ENCODE results near the gene PRAMEF17.
"Not testable (repeated sequence)": the region's sequence is repeated elsewhere in the genome, so short reads cannot be mapped to it uniquely, and the experiment has no call there.

Gene PRAMEF17, protein sequence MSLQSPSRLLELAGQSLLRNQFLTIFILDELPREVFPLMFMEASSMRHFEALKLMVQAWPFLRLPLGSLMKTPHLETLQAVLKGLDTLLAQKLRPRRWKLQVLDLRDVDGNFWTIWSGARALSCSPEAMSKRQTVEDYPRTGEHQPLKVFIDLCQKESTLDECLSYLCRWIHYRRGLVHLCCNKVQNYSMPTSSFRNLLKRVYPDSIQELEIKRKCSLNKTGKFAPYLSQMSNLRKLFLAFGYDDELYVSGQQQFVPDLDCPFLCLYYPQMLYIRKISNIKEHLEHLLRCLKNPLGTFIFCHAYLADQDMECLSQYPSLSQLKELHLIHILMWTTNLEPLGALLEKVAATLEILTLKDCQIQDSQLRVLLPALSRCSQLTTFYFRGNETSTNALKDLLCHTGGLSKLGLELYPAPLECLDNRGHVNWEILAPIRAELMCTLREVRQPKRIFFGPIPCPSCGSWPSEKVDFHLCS

DNA sequence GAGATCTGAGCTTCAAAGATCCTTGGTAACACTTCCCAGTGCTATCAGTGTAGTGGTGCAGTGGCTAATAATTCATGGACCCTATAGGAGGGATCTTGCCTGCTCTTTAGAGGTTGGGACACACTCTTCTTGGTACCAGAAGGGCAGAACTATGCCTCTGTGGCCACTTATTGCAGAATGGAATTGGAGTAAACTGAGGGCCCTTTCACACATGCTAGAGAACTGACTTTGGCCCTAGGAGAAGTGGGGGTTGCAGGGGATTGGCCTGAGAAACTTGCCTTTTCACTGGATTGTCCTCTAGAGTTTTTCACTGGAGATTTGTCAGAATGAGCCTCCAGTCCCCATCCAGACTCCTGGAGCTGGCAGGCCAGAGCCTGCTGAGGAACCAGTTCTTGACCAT lies at the start of gene PRAMEF17:
Gene PRAMEF17, plus strand, starts transcription at position 301 of the 400 bp plus-strand sequence. Its CDS starts 26 bp downstream, at position 327.
- DNase-seq (ENCODE audit: low read depth): not testable (repeated sequence)

- not testable (repeated sequence) for DNase-seq (ENCODE audit: low read depth)
Observed at GRCh38 chr1:13342496-13342895, 46.9 kb upstream of the PRAMEF17 start.

DNA sequence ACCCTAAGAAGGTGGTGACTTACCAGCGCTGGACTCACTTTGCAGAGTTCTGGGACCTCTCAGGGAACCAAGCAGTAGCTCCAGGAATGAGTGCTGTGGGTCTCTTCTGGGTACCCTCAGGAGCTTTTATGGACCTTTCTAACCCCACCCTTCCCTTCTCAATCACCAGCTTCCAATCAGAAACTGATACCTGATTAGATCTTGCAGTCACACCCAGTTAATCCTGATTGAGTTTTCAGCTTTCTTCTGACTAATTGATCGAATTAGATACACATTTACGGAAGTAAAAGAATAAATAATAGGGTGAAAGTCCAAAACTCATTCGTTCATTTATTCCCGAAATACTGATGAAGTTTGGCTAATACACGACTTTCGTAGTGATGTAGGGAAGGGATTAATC lies 42.4 kb upstream of the PRAMEF17 start, which contains the start of gene PRAMEF14:
Gene PRAMEF14, minus strand, starts transcription at position 101 of the 400 bp plus-strand sequence. CDS start 1,820 bp downstream, outside the sequence.
- not testable (repeated sequence) for DNase-seq (ENCODE audit: low read depth)

DNA sequence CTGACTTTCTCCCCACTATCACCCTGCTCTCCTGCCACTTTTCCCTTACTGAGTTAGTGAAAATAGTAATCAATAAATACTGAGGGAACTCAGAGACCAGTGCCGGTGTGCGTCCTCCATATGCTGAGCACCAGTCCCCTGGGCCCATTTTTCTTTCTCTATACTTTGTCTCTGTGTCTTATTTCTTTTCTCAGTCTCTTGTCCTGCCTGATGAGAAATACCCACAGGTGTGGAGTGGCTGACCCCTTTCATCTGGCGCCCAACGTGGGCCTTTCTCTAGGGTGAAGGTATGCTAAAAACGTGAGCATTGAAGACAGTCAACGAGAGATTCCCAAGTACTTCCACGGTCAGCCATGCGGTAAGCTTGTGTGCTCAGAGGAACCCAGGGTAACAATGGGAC lies 36.0 kb upstream of the PRAMEF17 start:
- not testable (repeated sequence) for DNase-seq (ENCODE audit: low read depth)

DNA sequence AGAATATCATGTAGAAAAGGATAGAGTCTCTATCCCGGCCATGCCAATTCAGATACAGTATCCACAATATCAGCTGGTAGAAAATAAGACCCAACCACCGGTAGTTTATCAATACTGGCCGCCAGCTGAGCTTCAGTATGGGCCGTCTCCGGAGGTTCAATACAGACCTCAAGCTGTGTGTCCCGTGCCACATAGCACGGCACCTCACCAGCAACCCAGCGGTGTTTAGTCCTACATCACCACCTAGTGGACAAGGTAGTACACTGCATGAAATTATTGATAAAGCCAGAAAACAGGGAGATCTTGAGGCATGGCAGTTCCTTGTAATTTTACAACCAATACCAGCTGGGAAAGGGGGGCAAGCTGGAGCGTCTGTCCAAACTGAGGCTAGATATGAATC lies 35.0 kb upstream of the PRAMEF17 start:
- DNase-seq (ENCODE audit: low read depth): not testable (repeated sequence)

DNA sequence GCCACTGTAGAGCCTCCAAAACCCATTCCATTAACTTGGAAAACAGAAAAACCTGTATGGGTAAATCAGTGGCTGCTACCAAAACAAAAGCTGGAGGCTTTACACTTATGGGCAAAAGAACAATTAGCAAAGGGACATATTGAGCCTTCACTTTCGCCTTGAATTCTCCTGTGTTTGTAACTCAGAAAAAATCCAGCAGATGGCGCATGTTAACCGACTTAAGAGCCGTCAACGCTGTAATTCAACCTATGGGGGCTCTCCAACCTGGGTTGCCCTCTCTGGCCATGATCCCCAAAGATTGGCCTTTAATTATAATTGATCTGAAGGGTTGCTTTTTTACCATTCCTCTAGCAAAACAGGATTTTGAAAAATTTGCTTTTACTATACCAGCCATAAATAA lies 32.7 kb upstream of the PRAMEF17 start:
- peak; percentile 2 for DNase-seq (ENCODE audit: low read depth)

- DNase-seq (ENCODE audit: low read depth): not testable (repeated sequence)
Observed at GRCh38 chr1:13362364-13362763, 27.1 kb upstream of the PRAMEF17 start.

GRCh38 chr1:13364928-13365327 lies 24.5 kb upstream of the PRAMEF17 start:
- not testable (repeated sequence) for DNase-seq (ENCODE audit: low read depth)

GRCh38 chr1:13366536-13366935 lies 22.9 kb upstream of the PRAMEF17 start:
- DNase-seq (ENCODE audit: low read depth): not testable (repeated sequence)

- not testable (repeated sequence) for DNase-seq (ENCODE audit: low read depth)
Observed at GRCh38 chr1:13368544-13368943, 20.9 kb upstream of the PRAMEF17 start.

DNA sequence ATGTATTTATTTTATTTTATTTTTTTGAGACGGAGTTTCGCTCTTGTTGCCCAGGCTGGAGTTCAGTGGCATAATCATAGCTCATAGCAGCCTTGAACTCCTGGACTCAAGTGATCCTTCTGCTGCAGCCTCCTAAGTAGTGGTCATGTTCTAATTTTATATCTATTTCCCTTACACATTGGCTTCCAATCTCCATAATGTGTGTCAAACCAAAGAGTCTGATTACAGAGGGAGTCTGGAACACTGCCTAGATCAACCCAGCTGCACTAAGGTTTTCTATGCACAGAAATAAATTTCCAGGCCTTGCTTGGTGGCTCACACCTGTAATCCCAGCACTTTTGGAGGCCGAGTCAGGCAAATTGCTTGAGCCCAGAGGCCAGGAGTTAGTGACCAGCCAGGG lies 10.4 kb upstream of the PRAMEF17 start:
- not testable (repeated sequence) for DNase-seq (ENCODE audit: low read depth)

- not testable (repeated sequence) for DNase-seq (ENCODE audit: low read depth)
Observed at GRCh38 chr1:13380380-13380779, 9.1 kb upstream of the PRAMEF17 start.

GRCh38 chr1:13393004-13393403 lies 3.6 kb downstream of the PRAMEF17 start:
- not testable (repeated sequence) for DNase-seq (ENCODE audit: low read depth)

- DNase-seq (ENCODE audit: low read depth): not testable (repeated sequence)
Observed at GRCh38 chr1:13394761-13395160, 5.3 kb downstream of the PRAMEF17 start.

DNA sequence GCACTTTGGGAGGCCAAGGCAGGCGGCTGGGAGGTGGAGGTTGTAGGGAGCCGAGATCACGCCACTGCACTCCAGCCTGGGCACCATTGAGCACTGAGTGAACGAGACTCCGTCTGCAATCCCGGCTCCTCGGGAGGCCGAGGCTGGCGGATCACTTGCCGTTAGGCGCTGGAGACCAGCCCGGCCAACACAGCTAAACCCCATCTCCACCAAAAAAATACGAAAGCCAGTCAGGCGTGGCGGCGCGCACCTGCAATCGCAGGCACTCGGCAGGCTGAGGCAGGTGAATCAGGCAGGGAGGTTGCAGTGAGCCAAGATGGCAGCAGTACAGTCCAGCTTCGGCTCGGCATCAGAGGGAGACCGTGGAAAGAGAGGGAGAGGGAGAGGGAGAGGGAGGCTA lies 5.9 kb downstream of the PRAMEF17 start:
- DNase-seq (ENCODE audit: low read depth): not testable (repeated sequence)

- no peak for DNase-seq (ENCODE audit: low read depth)
Observed at GRCh38 chr1:13407811-13408210, 18.4 kb downstream of the PRAMEF17 start.

DNA sequence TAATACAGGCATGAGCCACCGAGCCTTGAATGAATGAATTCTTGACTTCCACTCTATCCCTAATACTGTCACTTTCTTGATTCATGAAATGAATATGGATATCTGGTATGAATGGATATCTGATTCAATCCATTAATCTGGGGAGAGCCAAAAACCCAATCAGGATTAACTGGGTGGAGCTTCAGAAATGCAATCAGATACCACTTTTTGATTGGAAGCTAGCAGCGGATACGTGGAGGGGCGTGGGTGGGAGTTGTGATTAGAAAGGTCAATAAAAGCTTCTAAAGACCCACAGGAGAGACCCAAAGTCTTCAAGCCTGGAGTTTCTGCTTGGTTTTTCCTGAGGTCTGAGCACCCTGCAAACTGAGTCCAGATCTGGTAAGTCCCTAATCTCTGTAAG lies 20.7 kb downstream of the PRAMEF17 start, which contains the start of gene PRAMEF20:
Gene PRAMEF20, plus strand, starts transcription at position 301 of the 400 bp plus-strand sequence. CDS start 5,905 bp downstream, outside the sequence.
- DNase-seq (ENCODE audit: low read depth): not testable (repeated sequence)

DNA sequence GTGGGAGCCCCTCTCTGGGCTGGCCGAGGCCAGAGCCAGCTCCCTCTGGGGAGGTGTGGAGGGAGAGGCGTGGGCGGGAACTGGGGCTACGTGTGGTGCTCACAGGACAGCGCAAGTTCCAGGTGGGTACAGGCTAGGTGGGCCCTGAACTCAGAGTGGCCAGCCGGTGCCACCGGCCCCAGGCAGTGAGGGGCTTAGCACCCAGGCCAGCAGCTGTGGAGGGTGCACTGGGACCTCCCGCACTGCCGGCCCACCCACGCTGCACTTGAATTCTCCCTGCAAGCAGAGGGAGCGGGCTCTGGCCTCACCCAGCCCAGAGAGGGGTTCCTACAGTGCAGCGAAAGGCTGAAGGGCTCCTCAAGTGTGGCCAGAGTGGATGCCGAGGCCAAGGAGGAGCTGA lies 41.1 kb downstream of the PRAMEF17 start:
- DNase-seq (ENCODE audit: low read depth): no peak

GRCh38 chr1:13432251-13432650 lies 42.8 kb downstream of the PRAMEF17 start:
- no peak for DNase-seq (ENCODE audit: low read depth)

- DNase-seq (ENCODE audit: low read depth): not testable (repeated sequence)
Observed at GRCh38 chr1:13433694-13434358, 44.4 kb downstream of the PRAMEF17 start.

DNA sequence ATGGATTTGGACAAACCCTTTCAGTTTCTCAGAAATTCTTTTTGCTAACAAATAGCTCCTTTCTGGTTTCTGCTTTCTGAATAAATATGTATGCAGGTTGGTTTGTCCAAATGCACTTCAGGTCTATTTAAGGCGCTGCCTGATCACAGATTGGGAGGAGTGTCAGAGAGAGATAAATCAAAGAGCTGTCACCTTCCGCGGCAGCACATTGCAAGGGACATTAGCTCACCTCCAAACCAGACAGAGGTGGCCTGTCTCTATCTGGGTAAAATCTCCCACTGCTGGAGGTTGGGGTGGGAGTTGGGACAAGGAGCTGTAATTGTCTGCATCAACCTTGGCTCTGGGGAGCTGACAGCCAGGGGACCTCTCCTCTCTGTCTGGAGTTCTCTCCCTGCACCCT lies 46.0 kb downstream of the PRAMEF17 start:
- no peak for DNase-seq (ENCODE audit: low read depth)

- not testable (repeated sequence) for DNase-seq (ENCODE audit: low read depth)
Observed at GRCh38 chr1:13439104-13439783, 49.8 kb downstream of the PRAMEF17 start.

Measured in HS-27A (cell line).